LHCN-M2 (cell line): ENCODE results near the gene NDST1. TPM values are rescaled to one million over a fixed set of nuclear protein-coding genes. Genes with fewer than 3 reads are reported as not detected.

Experiments used
- DNase-seq: peaks from one replicate; pipeline ENCODE4 v3.0.0-alpha.2; 2012; ENCODE audit warnings: low read depth
- total RNA-seq: library from RNA; depleted of rRNA; stranded (reverse); fragments of >200 nt; gene quantifications from 2 replicates; pipeline ENCODE4 v1.2.3, GENCODE V29; 2014

The NDST1 gene
- total RNA-seq, 1 experiment from 2014 or later: 78.6 TPM

GRCh38 chr5:150522504-150523414 lies 14.8 kb downstream of the NDST1 start:
- no peak for DNase-seq

GRCh38 chr5:150523472-150524350 lies 15.8 kb downstream of the NDST1 start:
- peak; percentile 70 for DNase-seq

DNA sequence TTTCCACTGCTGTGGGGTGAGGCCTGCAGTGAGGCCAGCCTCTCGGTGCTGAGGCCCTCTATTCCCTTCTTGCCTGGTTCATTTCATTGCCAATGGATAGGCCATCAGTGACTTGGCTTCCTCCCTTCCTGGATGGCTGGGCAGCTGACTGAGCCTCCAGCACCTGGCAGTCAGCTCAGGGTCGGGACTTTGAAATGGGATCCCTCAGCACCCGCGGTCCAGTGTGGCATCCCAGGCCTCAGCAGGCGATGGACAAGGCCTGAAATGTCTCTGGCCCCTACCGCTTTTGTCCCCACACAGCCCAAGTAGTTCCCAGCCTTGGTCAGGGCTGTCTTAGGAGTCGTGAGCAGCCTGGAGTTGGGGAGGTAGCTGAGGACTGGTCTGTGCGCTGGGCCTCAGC lies 17.2 kb downstream of the NDST1 start:
- no peak for DNase-seq

DNA sequence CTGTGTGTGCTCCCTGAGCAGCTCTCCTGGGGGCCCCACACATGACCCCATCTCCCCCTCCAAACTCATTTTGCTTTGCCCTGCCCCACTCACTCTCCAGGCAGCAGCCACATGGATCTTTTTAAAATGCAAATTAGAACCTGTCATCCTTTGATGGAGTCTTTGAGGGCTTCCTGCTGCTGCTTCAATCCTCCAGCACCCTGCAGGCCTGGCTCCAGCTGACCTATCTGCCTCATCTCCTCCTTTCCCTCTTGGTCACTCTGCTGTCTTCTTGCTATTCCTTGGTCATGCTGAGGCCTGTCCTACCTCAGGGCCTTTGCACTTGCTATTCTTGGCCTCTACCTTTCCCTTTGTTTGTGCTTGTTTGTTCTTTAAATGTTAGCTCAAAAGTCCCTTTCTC lies 17.9 kb downstream of the NDST1 start:
- no peak for DNase-seq

DNA sequence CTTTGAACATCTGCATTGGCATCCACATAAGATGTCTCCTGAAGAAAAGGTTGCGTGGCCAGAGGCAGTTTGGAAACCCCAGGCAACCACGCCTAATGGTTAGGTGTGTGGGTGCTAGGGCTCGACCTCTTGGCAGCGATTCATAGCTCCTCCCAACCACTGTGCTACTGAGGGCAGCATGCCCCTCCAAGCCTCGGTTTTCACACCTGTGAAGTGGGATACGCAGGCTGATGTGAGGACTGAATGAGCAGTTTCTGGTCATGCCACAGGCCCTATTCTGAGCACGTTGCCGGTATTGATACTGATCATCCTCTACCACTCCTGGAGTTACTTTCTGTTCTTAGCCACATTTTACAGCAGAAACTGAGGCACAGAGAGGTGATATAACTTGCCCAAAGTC lies 19.1 kb downstream of the NDST1 start:
- no peak for DNase-seq

DNA sequence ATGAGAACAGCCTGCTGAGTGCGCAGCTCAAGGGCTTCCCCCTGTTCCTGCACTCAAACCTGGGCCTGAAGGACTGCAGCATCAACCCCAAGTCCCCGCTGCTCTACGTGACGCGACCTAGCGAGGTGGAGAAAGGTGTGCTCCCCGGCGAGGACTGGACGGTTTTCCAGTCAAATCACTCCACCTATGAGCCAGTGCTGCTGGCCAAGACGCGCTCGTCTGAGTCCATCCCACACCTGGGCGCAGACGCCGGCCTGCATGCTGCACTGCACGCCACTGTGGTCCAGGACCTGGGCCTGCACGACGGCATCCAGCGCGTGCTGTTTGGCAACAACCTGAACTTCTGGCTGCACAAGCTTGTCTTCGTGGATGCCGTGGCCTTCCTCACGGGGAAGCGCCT lies 19.9 kb downstream of the NDST1 start:
- no peak for DNase-seq

- no peak for DNase-seq
Measured at GRCh38 chr5:150528924-150529546, 21.1 kb downstream of the NDST1 start.

DNA sequence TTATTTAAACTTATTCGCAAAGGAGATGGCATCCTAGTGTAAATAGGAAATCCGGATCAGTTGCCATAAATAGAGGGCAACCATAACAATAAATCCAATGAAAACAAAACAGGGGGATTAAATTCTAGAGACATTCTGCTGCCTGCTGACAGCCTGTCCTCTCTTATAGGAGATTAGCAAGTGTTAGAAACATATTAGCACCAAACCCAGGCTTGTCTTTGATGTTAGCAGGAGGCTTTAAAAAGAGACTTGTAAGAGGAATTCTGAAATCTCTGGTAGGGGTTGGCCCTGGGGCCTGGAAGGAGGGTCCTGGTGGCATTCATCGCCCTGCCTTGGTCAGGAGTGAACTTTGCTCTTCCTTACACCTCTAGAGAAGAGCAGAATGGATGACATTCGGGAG lies 21.6 kb downstream of the NDST1 start:
- no peak for DNase-seq

GRCh38 chr5:150530423-150530822 lies 22.5 kb downstream of the NDST1 start:
- DNase-seq: no peak

DNA sequence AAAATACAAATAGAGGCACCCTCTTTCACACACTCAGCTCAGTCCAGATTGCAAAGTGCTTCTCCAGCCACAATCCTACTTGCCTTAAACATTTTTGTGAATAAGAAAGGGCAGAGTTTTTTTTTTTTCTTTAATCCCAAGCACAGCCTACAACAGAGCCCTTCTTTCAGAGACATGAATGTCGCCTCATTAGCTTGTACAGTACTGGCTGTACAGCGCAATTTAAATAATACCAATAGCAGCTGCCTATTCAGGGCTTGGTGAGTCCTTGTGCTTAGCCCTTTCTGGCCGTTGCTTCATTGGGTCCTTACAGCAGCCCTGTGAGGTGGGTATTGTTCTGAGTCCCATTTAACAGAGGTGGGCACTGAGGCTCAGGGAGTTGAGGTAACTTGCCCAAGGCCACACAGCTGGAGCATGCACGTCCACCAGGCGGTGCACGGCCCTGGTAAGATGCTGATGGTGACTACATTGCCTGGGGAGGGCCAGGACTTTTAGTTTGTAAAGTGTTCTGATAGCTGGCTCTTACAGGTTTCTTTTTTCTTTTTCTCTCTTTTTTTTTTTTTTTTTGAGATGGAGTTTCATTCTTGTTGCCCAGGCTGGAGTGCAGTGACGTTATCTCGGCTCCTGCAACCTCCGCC lies 23.1 kb downstream of the NDST1 start:
- no peak for DNase-seq

DNA sequence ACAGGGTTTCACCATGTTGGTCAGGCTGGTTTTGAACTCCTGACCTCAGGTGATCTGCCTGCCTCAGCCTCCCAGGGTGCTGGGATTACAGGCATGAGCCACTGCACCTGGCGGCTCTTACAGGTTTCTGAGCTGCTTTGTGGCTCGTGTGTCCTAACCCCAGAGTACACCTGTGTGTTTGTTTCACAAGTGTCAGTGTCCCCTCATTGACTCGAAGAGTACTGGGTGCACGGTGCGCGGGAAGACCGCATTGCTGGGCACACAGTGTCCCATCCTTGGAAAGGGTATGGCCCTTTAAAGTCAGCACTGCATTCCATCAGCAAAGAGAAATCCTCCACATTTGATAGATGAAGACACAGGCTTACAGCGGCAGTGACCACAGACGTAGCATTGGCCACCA lies 23.8 kb downstream of the NDST1 start:
- no peak for DNase-seq

DNA sequence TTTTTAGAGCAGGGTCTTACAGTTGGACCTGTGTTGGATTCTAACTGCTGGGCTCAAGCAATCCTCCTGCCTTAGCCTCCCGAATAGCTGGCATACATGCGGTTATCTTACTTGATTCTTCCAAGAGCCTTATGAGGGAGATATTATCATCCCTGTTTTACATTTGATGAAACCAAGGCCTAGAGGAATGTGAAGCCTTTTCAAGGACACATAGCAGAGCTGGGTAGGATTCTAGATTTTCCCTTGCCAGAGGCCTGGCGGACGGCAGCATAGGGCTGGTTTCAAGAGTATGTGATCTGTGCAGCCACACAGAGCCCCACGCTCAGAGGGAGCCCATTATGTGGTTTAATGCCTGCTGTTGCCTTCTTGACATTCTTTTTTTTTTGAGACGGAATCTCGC lies 24.2 kb downstream of the NDST1 start:
- DNase-seq: no peak

- DNase-seq: no peak
Measured at GRCh38 chr5:150532996-150533395, 25.1 kb downstream of the NDST1 start.

GRCh38 chr5:150534811-150535210 lies 26.9 kb downstream of the NDST1 start:
- no peak for DNase-seq

- DNase-seq: no peak
Measured at GRCh38 chr5:150535611-150536010, 27.7 kb downstream of the NDST1 start.

DNA sequence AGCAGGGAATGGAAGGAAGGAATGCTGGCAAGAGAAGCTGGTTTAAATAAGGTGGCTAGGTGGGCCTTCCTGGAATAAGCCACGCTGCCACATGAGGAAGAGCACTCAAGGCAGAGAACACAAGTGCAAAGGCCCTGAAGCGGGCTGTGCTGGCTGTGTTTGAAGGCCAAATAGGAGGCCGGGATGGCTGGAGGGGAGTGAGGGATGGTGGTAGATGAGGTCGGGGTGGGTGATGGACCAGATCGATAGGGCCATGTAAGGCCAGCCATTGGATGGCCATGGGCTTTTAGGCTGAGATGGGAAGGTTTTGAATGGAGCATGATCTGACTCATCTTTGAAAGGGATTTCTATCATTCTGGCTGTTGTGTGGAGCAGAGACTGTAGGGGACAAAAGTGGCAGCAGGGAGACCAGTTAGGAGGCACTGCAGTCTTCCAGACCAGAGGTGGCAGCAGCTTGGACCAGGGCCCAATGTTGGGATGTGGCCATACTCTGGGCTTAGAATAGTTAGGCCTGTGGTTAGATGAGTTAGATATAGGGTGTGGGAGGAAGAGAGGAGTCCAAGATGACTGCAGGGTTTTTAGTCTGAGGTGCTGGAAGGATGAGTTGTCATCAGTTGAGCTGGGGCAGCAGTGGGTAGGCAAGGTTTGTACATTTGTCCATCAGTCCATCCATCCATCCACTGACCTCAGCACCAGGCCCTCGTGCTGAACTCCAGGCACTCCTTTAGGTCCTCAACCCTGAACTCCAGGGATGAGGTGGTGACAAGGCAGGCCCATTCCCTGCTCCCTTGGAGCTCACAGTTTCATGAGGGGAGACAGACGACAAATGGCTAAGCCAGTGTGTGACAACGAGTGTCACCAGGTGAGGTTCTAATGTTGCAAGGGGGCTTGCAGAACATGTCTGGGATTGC lies 30.3 kb downstream of the NDST1 start:
- peak; percentile 69 for DNase-seq

DNA sequence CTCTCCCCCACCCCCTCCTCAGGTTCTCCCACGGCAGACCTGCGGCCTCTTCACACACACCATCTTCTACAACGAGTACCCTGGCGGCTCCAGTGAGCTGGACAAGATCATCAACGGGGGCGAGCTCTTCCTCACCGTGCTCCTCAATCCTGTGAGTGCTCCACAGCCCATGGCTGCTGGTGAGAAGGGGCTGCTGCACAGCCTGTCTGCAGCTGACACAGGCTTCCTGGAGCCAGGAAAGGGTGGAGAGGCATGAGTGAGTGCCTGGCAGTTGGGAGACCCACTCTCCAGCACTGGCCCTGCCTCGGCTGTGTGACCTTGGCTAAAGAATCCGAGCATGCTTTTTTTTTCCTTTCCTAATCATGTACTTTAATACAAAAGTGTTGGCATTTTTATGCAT lies 31.3 kb downstream of the NDST1 start:
- no peak for DNase-seq

DNA sequence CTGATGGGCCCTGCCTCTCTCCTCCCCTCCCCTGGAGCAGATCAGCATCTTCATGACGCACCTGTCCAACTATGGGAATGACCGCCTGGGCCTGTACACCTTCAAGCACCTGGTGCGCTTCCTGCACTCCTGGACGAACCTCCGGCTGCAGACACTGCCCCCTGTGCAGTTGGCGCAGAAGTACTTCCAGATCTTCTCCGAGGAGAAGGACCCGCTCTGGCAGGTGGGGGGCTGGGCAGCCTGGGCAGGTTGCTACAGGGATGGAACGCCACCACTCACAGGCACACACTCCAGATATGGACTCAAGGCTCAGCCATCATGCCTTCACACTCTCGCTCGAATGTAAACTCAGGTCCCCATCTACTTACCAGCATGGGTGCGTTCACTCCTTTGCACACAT lies 32.1 kb downstream of the NDST1 start:
- no peak for DNase-seq

GRCh38 chr5:150540615-150541396 lies 32.9 kb downstream of the NDST1 start:
- peak; percentile 92 for DNase-seq

GRCh38 chr5:150541397-150541675 lies 33.4 kb downstream of the NDST1 start:
- no peak for DNase-seq
